NK-92 (cell line): ENCODE measurements around the gene IER5.

ENCODE experiments used
- DNase-seq: peaks from one replicate; lab custom pipeline; 2025; ENCODE audit not compliant: unreplicated experiment; lab: John Stamatoyannopoulos, UW

Gene IER5

GRCh38 chr1:181095763-181096184 is 7.3 kb downstream of the IER5 start:
- no peak for DNase-seq

- no peak for DNase-seq
Measured at GRCh38 chr1:181097242-181097641, 8.7 kb downstream of the IER5 start.

DNA sequence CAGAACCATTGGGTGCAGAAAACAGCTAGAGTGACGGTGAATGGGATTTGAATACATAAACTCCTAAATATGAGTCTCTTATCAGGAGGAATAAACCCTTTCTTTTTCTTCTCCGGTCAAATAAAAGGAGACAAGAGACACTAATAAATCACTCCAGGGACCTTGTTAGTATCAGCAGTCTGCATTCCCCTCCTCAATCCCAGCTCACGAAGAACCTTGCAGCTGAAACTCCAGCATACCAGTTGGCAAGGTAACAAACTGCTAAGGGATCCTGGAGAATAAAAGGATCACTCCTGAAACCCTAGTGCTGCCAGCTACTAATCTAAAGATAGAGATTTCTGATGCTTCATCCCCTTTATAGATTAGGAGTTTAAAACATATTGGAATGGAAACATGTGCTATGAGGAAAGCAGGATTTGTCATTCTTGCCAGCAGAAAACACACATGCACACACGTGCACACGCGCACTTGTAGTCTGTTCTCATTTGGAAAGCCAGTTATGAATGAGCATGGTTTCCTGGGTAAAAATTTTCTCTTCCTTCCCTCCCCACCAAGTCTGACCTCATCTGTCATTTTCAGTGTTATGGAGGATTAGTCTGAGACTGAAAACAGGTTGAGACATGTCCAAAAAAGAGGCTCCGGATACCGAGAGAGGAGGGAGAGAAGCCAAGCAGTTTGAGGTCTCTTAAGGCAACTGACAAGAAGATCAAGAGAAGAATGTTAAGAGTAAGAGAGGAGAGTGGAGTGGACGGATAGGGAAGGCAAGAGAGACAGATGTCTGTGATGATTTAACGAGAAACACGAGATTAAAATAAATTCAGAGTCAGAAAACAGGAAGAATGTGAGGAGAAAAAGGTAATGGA is 10.9 kb downstream of the IER5 start:
- DNase-seq = no peak

GRCh38 chr1:181100015-181100905 is 11.8 kb downstream of the IER5 start:
- no peak for DNase-seq

- no peak for DNase-seq
Measured at GRCh38 chr1:181100934-181101333, 12.4 kb downstream of the IER5 start.

DNA sequence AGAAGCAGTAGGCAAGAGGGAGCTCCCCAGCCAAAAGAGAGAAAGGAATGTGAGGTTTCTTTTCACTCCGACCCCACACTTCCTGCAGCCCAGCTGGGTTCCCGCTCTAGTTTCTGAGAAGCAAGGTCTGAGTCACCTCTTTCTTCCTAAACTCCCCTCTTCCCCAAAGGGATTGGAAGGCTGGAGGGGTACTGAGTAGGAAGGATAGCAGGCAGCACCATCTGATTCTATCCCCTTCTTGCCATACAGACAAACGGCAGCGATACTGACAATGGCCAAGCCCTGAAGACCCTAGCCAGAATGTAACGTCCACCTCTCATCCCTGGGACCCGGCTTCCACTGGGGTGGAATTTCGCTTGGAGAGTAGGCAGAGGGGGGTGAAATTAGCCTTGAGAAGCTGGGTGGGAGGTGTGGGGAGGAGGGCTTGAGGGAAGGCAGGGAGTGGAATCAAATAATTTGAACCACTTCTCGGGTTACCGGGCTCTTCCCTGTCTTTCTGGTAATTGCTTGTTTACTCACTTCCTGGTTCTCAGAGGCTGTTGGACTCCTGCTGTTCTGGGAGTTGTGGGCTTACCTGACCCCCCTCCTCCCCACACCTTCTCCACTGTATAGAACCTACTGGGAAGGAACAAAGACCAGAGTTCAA is 13.2 kb downstream of the IER5 start:
- no peak for DNase-seq

DNA sequence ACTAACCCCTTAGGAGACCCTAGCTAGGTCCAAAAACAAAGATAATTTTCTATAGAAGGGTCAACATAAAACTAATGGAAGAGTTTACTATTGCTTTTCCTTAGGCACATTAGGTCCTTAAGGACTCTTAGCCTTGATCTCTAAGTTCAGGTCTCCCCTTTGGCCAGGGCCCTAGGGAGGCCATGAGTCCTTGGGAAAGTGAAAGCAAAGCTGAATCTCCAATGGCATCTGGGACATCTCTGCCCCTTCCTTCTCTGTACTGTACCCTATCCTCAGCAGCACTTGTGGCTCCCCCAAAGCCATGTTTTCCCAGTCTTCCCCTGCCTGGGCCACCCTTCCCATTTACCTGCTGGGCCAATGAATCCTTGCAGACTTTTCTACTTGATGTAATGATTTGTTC is 14.3 kb downstream of the IER5 start:
- DNase-seq = no peak

GRCh38 chr1:181103399-181103798 is 14.9 kb downstream of the IER5 start:
- DNase-seq = no peak

GRCh38 chr1:181104042-181104789 is 15.7 kb downstream of the IER5 start:
- DNase-seq = no peak

- DNase-seq = no peak
Measured at GRCh38 chr1:181104790-181105133, 16.3 kb downstream of the IER5 start.

- peak; percentile 52 for DNase-seq
Measured at GRCh38 chr1:181105134-181106021, 16.9 kb downstream of the IER5 start.

GRCh38 chr1:181106022-181106312 is 17.5 kb downstream of the IER5 start:
- DNase-seq = no peak

- DNase-seq = no peak
Measured at GRCh38 chr1:181106479-181106878, 18.0 kb downstream of the IER5 start.

GRCh38 chr1:181107711-181108110 is 19.2 kb downstream of the IER5 start:
- no peak for DNase-seq

DNA sequence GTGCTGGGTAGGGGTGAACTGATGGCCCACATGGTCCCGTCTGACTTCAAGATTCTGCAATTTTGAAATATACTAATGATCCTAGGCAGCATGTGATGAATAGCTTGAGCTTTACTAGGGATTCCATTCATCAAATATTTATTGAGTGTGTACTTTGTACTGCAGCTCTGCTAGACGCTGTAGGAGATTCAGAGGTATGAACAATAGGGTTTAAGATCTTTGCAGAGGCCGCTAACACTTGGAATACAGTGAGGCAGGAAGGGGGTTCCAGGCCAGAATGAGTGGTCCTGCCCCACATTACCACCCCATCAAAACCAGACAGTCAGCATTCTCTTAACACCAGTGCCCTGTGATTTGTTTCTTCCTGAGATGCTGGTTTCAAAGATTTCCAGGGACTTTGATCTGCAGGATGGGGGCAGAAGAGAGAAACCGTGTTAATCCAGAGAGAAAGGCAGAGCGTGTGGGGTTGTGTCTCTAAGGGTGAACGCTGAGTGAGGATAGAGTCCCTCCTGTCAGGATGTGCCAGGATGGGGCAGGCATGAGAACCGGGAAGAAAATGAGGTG is 19.9 kb downstream of the IER5 start:
- DNase-seq = no peak

DNA sequence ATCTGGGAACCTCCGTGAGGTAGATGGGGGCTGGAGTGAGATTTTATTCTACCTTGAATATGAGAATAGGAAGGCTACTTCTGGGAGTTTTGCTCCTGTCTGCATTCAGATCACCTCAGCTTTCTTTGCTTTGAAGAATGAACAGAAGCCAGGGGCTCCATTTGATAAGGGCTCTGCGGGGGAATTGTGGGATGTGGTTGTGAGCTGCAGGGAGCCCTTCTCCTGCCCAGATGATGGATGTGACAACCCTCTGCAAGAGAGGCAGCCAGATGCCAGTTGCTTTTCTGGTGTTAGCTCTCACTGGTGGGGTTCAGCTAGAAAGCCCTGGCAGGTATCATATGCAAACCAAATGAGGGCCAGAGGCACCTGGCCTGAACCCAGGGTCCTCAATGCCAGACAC is 21.5 kb downstream of the IER5 start:
- no peak for DNase-seq

GRCh38 chr1:181111559-181111958 is 23.1 kb downstream of the IER5 start:
- no peak for DNase-seq

- DNase-seq = no peak
Measured at GRCh38 chr1:181112071-181112929, 23.8 kb downstream of the IER5 start.
